Neural cell (in vitro differentiated cells): ENCODE data around the gene SPRING1. TPM values are rescaled to one million over a fixed set of nuclear protein-coding genes. Genes with fewer than 3 reads are reported as not detected.

Experiments
- H2AFZ ChIP-seq: fragments of 200-600, 300-800 bp; sonication (generic), shearing (Covaris generic); 2 replicates; pipeline ENCODE4 v1.6.0; 2014; ENCODE audit warnings: low read depth, mild to moderate bottlenecking, antibody characterized with exemption, low read length, moderate library complexity
- H3F3A ChIP-seq: fragments of 200-600 bp; shearing (Covaris generic); 2 replicates; pipeline ENCODE4 v1.6.1; 2016; ENCODE audit warnings: mild to moderate bottlenecking, moderate library complexity, mixed read lengths, antibody characterized with exemption, low read length; ENCODE audit not compliant: insufficient read depth, poor library complexity, severe bottlenecking
- H3K27ac ChIP-seq: fragments of 200-600, 300-800 bp; sonication (generic), shearing (Covaris generic); 2 replicates; pipeline ENCODE4 v1.5.1; 2014; ENCODE audit warnings: mild to moderate bottlenecking, low read length, moderate library complexity
- H3K27me3 ChIP-seq: fragments of 300-800, 200-600 bp; sonication (generic), shearing (Covaris generic); 2 replicates; pipeline ENCODE4 v1.6.0; 2014; ENCODE audit warnings: mild to moderate bottlenecking, low read depth, low read length, moderate library complexity; ENCODE audit not compliant: insufficient read depth
- H3K36me3 ChIP-seq: fragments of 300-800, 200-600 bp; sonication (generic), shearing (Covaris generic); 2 replicates; pipeline ENCODE4 v1.5.1; 2014; ENCODE audit warnings: mild to moderate bottlenecking, antibody characterized with exemption, low read length, moderate library complexity; ENCODE audit not compliant: insufficient read depth
- H3K4me2 ChIP-seq: fragments of 300-800, 200-600 bp; sonication (generic), shearing (Covaris generic); 2 replicates; pipeline ENCODE4 v1.6.0; 2014; ENCODE audit warnings: mild to moderate bottlenecking, low read length
- H3K4me3 ChIP-seq: fragments of 300-800, 200-600 bp; sonication (generic), shearing (Covaris generic); 2 replicates; pipeline ENCODE4 v1.5.1; 2014; ENCODE audit warnings: mild to moderate bottlenecking, low read length, moderate library complexity
- H3K79me2 ChIP-seq: fragments of 200-600 bp; shearing (Covaris generic); replicated peaks from 2 replicates; pipeline ENCODE4 v1.6.0; 2014; ENCODE audit warnings: mild to moderate bottlenecking, low read length, moderate library complexity; ENCODE audit not compliant: insufficient read depth
- H3K9ac ChIP-seq: fragments of 300-800, 200-600 bp; sonication (generic), shearing (Covaris generic); 2 replicates; pipeline ENCODE4 v1.6.1; 2016; ENCODE audit warnings: mild to moderate bottlenecking, low read length, mixed read lengths
- H3K9me2 ChIP-seq: fragments of 200-600 bp; shearing (Covaris generic); 2 replicates; pipeline ENCODE4 v1.6.1; 2016; ENCODE audit warnings: mild to moderate bottlenecking, low read length, mixed read lengths; ENCODE audit not compliant: insufficient read depth
- H3K9me3 ChIP-seq: fragments of 200-600, 300-800 bp; sonication (generic), shearing (Covaris generic); 2 replicates; pipeline ENCODE4 v1.6.1; 2016; ENCODE audit warnings: mild to moderate bottlenecking, mixed run types, low read length, moderate library complexity, mixed read lengths
- H4K20me1 ChIP-seq: fragments of 200-600 bp; shearing (Covaris generic); 2 replicates; pipeline ENCODE4 v1.6.1; 2016; ENCODE audit warnings: mild to moderate bottlenecking, mixed run types; ENCODE audit not compliant: insufficient read depth
- EP300 ChIP-seq: fragments of 450-650 bp; conservative IDR thresholded peaks from 2 replicates; pipeline ENCODE4 v1.6.1; 2014; ENCODE audit warnings: antibody characterized with exemption, mild to moderate bottlenecking, moderate library complexity; ENCODE audit not compliant: poor library complexity, severe bottlenecking
- EZH2 ChIP-seq: fragments of 200-600, 300-800 bp; shearing (Covaris generic), sonication (generic); IDR thresholded peaks from 2 replicates; pipeline ENCODE4 v1.6.1; 2014; ENCODE audit warnings: antibody characterized with exemption, low read length, borderline replicate concordance, mild to moderate bottlenecking; ENCODE audit not compliant: insufficient read depth, poor library complexity, severe bottlenecking
- MXI1 ChIP-seq: fragments of 450-650 bp; conservative IDR thresholded peaks from 2 replicates; pipeline ENCODE4 v1.6.1; 2014; ENCODE audit warnings: antibody characterized with exemption, mild to moderate bottlenecking; ENCODE audit not compliant: poor library complexity, severe bottlenecking
- POLR2AphosphoS5 ChIP-seq: IDR thresholded peaks from 2 replicates; pipeline ENCODE4 v1.6.1; 2012
- RAD21 ChIP-seq: fragments of 450-650 bp; conservative IDR thresholded peaks from 2 replicates; pipeline ENCODE4 v1.6.1; 2014; ENCODE audit warnings: antibody characterized with exemption, mild to moderate bottlenecking, moderate library complexity
- REST ChIP-seq: IDR thresholded peaks from 2 replicates; pipeline ENCODE4 v1.6.1; 2012; ENCODE audit warnings: borderline replicate concordance
- SMC3 ChIP-seq: fragments of 450-650 bp; conservative IDR thresholded peaks from 2 replicates; pipeline ENCODE4 v1.6.1; 2014; ENCODE audit warnings: antibody characterized with exemption, mild to moderate bottlenecking, moderate library complexity; ENCODE audit not compliant: poor library complexity
- TAF1 ChIP-seq: IDR thresholded peaks from 2 replicates; pipeline ENCODE4 v1.6.1; 2012; ENCODE audit warnings: low read depth
- polyA plus RNA-seq: library from polyadenylated mRNA; depleted of rRNA; stranded (reverse); fragments of >200 nt; gene quantifications from 2 replicates; pipeline ENCODE4 v1.2.3, GENCODE V29; 2014
- TF ChIP-seq, protein P1 (sequence below): fragments of 450-650 bp; IDR thresholded peaks from 2 replicates; pipeline ENCODE4 v1.5.1; 2014; ENCODE audit warnings: antibody characterized with exemption, mild to moderate bottlenecking, moderate library complexity; ENCODE audit not compliant: poor library complexity, severe bottlenecking

Gene SPRING1
- polyA plus RNA-seq, 1 donor from 2014 or later = 48.1 TPM

DNA sequence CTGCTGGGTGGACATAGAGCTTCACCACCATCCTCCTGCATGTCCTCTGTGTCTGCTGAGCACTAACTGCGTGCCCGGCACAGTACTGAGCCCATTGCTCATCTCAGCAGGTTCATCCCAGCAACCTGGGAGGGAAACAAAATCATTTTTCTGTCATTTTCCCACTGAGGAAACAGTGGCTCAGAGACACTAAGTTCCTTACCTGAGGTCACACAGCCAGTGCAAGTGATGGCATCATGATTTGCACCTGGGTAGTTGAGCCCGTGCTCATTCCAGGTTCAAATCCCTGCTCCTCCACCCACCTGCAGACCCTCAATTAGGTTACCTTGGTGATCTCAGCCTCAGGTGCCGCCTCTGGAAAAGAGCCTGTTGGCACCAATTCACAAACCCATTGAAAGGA lies 23.6 kb upstream of the SPRING1 start:
- Histone ChIP-seq H3K27ac (no peak overlapping the region), H3K4me2 (no peak overlapping the region), H2AFZ (no peak overlapping the region), H3K9ac (no peak overlapping the region), H3K9me2 (no peaks in the 10 kb centered on the region), H3K4me3 (no peak overlapping the region), H4K20me1 (no peaks in the 10 kb centered on the region), H3K9me3 (no peaks in the 10 kb centered on the region), H3K79me2 (no peaks in the 10 kb centered on the region), H3F3A (no peaks in the 10 kb centered on the region), H3K27me3 (no peaks in the 10 kb centered on the region), H3K36me3 (no peaks in the 10 kb centered on the region)
- TF ChIP-seq RAD21 (no peak), TAF1 (no peak), REST (no peak), MXI1 (no peak), EP300 (no peak), POLR2AphosphoS5 (no peak), EZH2 (no peak), SMC3 (no peak)
- TF ChIP-seq, protein P1, sequence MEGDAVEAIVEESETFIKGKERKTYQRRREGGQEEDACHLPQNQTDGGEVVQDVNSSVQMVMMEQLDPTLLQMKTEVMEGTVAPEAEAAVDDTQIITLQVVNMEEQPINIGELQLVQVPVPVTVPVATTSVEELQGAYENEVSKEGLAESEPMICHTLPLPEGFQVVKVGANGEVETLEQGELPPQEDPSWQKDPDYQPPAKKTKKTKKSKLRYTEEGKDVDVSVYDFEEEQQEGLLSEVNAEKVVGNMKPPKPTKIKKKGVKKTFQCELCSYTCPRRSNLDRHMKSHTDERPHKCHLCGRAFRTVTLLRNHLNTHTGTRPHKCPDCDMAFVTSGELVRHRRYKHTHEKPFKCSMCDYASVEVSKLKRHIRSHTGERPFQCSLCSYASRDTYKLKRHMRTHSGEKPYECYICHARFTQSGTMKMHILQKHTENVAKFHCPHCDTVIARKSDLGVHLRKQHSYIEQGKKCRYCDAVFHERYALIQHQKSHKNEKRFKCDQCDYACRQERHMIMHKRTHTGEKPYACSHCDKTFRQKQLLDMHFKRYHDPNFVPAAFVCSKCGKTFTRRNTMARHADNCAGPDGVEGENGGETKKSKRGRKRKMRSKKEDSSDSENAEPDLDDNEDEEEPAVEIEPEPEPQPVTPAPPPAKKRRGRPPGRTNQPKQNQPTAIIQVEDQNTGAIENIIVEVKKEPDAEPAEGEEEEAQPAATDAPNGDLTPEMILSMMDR = no peak

DNA sequence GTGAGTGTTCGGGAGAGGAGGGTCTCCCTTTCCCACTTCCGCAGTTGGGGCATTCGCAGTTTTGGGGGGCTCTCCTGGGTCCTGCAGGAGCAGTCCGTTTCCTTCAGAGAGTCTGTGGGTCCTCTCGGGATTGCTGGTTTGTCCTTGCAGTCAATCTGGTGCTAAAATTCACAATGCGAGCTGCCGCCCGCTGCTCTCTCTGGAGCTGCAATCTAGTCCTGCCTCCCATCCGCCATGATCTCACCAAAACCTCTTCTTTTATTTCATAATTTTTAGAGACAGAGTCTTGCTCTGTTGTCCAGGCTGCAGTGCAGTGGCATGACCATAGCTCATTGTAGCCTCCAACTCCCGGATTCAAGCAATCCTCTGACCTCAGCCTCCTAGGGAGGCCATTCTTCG lies 22.8 kb upstream of the SPRING1 start:
- Histone ChIP-seq H3K4me2 (no peak overlapping the region), H3K9me2 (no peaks in the 10 kb centered on the region), H3K27ac (no peak overlapping the region), H3K9ac (no peak overlapping the region), H3K27me3 (no peaks in the 10 kb centered on the region), H3K4me3 (no peak overlapping the region), H3K36me3 (no peaks in the 10 kb centered on the region), H2AFZ (no peak overlapping the region), H4K20me1 (no peaks in the 10 kb centered on the region), H3K9me3 (no peaks in the 10 kb centered on the region), H3F3A (no peaks in the 10 kb centered on the region), H3K79me2 (no peaks in the 10 kb centered on the region)
- TF ChIP-seq EZH2 = no peak
- no peak for TF ChIP-seq TAF1
- TF ChIP-seq, protein P1 = no peak
- TF ChIP-seq RAD21 = no peak
- no peak for TF ChIP-seq REST
- no peak for TF ChIP-seq POLR2AphosphoS5
- no peak for TF ChIP-seq EP300
- TF ChIP-seq SMC3 = no peak
- no peak for TF ChIP-seq MXI1
